BLaER1 treated with 17β-estradiol and CSF1 and Interleukin-3, amounts not matched to agents 10 nM and 100 nM (cell line): Measurements from ENCODE around the gene LOXL4.

Experiments used
- H3K27ac ChIP-seq, 11 experiments: shearing (Covaris generic); formaldehyde crosslinking; 2 replicates each; pipeline ENCODE4 v1.8.1; 2022
- H3K27me3 ChIP-seq, 11 experiments: shearing (Covaris generic); formaldehyde crosslinking; 2 replicates each; pipeline ENCODE4 v1.8.1; 2022
- H3K36me3 ChIP-seq, 11 experiments: shearing (Covaris generic); formaldehyde crosslinking; 2 replicates each; pipeline ENCODE4 v1.8.1; 2022
- H3K4me1 ChIP-seq, 10 experiments: shearing (Covaris generic); formaldehyde crosslinking; 2 replicates each; pipeline ENCODE4 v1.8.1; 2022
- H3K4me2 ChIP-seq, 11 experiments: shearing (Covaris generic); formaldehyde crosslinking; 2 replicates each; pipeline ENCODE4 v1.8.1; 2022
- H3K4me3 ChIP-seq, 10 experiments: shearing (Covaris generic); formaldehyde crosslinking; 2 replicates each; pipeline ENCODE4 v1.8.1; 2022
- H3K9ac ChIP-seq, 11 experiments: shearing (Covaris generic); formaldehyde crosslinking; 2 replicates each; pipeline ENCODE4 v1.8.1; 2022
- H3K9me3 ChIP-seq, 11 experiments: shearing (Covaris generic); formaldehyde crosslinking; replicated peaks in 1 of 11; 2 replicates each; pipeline ENCODE4 v1.8.1; 2022
- H4K20me1 ChIP-seq, 11 experiments: shearing (Covaris generic); formaldehyde crosslinking; 2 replicates each; pipeline ENCODE4 v1.8.1; 2022
- Cebpa-rat ChIP-seq, 11 experiments: shearing (Covaris generic); IDR thresholded peaks; 2 replicates each; pipeline ENCODE4 v1.8.1; 2022

Gene LOXL4

GRCh38 chr10:98287321-98287720 lies 19.3 kb upstream of the LOXL4 start:
- Histone ChIP-seq H3K36me3 (no peaks in the 10 kb centered on the region), H3K27ac (no peak overlapping the region), H3K4me2 (no peak overlapping the region), H4K20me1 (no peaks in the 10 kb centered on the region), H3K9me3 (peaks cover 0 to under 1% (median 0%) of the 10 kb centered on the region in 11 experiments; a peak in 1 of 22 replicates), H3K9ac (no peak overlapping the region), H3K4me3 (no peak overlapping the region), H3K4me1 (0 out of 20 replicates have a peak, but pooled peaks cover 0 to 1% (median 0%) of the 10 kb centered on the region in 10 experiments), H3K27me3 (no peaks in the 10 kb centered on the region)
- TF ChIP-seq Cebpa-rat (IDR thresholded peaks at IDR 0.05): no peak

- no peak for TF ChIP-seq Cebpa-rat (IDR thresholded peaks at IDR 0.05)
- no peaks in the 10 kb centered on the region for H4K20me1 ChIP-seq
- H3K4me2 ChIP-seq: no peak overlapping the region
- H3K27ac ChIP-seq: no peak overlapping the region
- H3K9me3 ChIP-seq: peaks cover 0 to 10% (median 4%) of the 10 kb centered on the region in 11 experiments; a peak in 5 of 22 replicates
- H3K27me3 ChIP-seq: no peaks in the 10 kb centered on the region
- no peaks in the 10 kb centered on the region for H3K4me1 ChIP-seq
- no peak overlapping the region for H3K4me3 ChIP-seq
- no peaks in the 10 kb centered on the region for H3K36me3 ChIP-seq
- no peak overlapping the region for H3K9ac ChIP-seq
Measured at GRCh38 chr10:98286419-98286818, 18.4 kb upstream of the LOXL4 start.

- H3K27ac ChIP-seq: no peak overlapping the region
- peaks cover 0 to 16% (median 4%) of the 10 kb centered on the region in 11 experiments; a peak in 5 of 22 replicates for H3K9me3 ChIP-seq
- H3K27me3 ChIP-seq: no peaks in the 10 kb centered on the region
- H3K4me2 ChIP-seq: no peak overlapping the region
- no peaks in the 10 kb centered on the region for H4K20me1 ChIP-seq
- no peaks in the 10 kb centered on the region for H3K4me1 ChIP-seq
- TF ChIP-seq Cebpa-rat (IDR thresholded peaks at IDR 0.05): no peak
- no peaks in the 10 kb centered on the region for H3K36me3 ChIP-seq
- H3K4me3 ChIP-seq: no peak overlapping the region
- no peak overlapping the region for H3K9ac ChIP-seq
Measured at GRCh38 chr10:98285416-98285815, 17.4 kb upstream of the LOXL4 start.

GRCh38 chr10:98276311-98276710 lies 8.3 kb upstream of the LOXL4 start:
- Histone ChIP-seq H4K20me1 (no peaks in the 10 kb centered on the region), H3K27me3 (no peaks in the 10 kb centered on the region), H3K4me2 (no peak overlapping the region), H3K9me3 (peaks cover 0 to 5% (median 0%) of the 10 kb centered on the region in 11 experiments; a peak in 1 of 22 replicates), H3K27ac (no peak overlapping the region), H3K4me3 (no peak overlapping the region), H3K36me3 (no peaks in the 10 kb centered on the region), H3K9ac (no peak overlapping the region), H3K4me1 (peaks cover 0 to 18% (median 9%) of the 10 kb centered on the region in 10 experiments; a peak in 10 of 20 replicates)
- no peak for TF ChIP-seq Cebpa-rat (IDR thresholded peaks at IDR 0.05)

- Histone ChIP-seq H4K20me1 (peaks cover 0 to 5% (median 0%) of the 10 kb centered on the region in 11 experiments; a peak in 1 of 22 replicates), H3K36me3 (no peaks in the 10 kb centered on the region), H3K27ac (no peak overlapping the region), H3K9ac (no peak overlapping the region), H3K9me3 (no peaks in the 10 kb centered on the region), H3K4me3 (no peak overlapping the region), H3K4me1 (peaks cover 0 to 32% (median 25%) of the 10 kb centered on the region in 10 experiments; a peak in 16 of 20 replicates), H3K27me3 (peaks cover 0 to 11% (median 0%) of the 10 kb centered on the region in 11 experiments; a peak in 4 of 22 replicates), H3K4me2 (no peak overlapping the region)
- TF ChIP-seq Cebpa-rat (IDR thresholded peaks at IDR 0.05): no peak
Measured at GRCh38 chr10:98274562-98274961, 6.6 kb upstream of the LOXL4 start.

GRCh38 chr10:98273057-98273850 lies 5.3 kb upstream of the LOXL4 start:
- Histone ChIP-seq H3K4me3 (no peak overlapping the region), H3K4me2 (peak overlapping the region in 5 of 11 experiments; percentile 5 to 34 (median 21); a peak in 6 of 22 replicates), H3K27me3 (peaks cover 0 to 22% (median 0%) of the 10 kb centered on the region in 11 experiments; a peak in 4 of 22 replicates), H3K36me3 (no peaks in the 10 kb centered on the region), H4K20me1 (peaks cover 0 to 5% (median 0%) of the 10 kb centered on the region in 11 experiments; a peak in 1 of 22 replicates), H3K9me3 (no peaks in the 10 kb centered on the region), H3K27ac (no peak overlapping the region), H3K4me1 (peaks cover 0 to 45% (median 37%) of the 10 kb centered on the region in 10 experiments; a peak in 16 of 20 replicates), H3K9ac (no peak overlapping the region)
- no peak for TF ChIP-seq Cebpa-rat (IDR thresholded peaks at IDR 0.05)

- Histone ChIP-seq H3K4me1 (peaks cover 0 to 49% (median 42%) of the 10 kb centered on the region in 10 experiments; a peak in 18 of 20 replicates), H3K36me3 (no peaks in the 10 kb centered on the region), H3K4me2 (peak overlapping the region in 6 of 11 experiments; percentile 5 to 34 (median 16); a peak in 7 of 22 replicates), H4K20me1 (peaks cover 0 to 5% (median 0%) of the 10 kb centered on the region in 11 experiments; a peak in 1 of 22 replicates), H3K27ac (no peak overlapping the region), H3K9me3 (no peaks in the 10 kb centered on the region), H3K9ac (no peak overlapping the region), H3K27me3 (peaks cover 0 to 26% (median 0%) of the 10 kb centered on the region in 11 experiments; a peak in 6 of 22 replicates), H3K4me3 (no peak overlapping the region)
- no peak for TF ChIP-seq Cebpa-rat (IDR thresholded peaks at IDR 0.05)
Measured at GRCh38 chr10:98272656-98273055, 4.7 kb upstream of the LOXL4 start.

GRCh38 chr10:98272245-98272644 lies 4.3 kb upstream of the LOXL4 start:
- no peak overlapping the region for H3K27ac ChIP-seq

GRCh38 chr10:98270786-98271185 lies 2.8 kb upstream of the LOXL4 start:
- no peak for TF ChIP-seq Cebpa-rat (IDR thresholded peaks at IDR 0.05)
- Histone ChIP-seq H3K4me2 (peak overlapping the region in 8 of 11 experiments; percentile 70 to 95 (median 87); a peak in 15 of 22 replicates), H3K4me1 (peaks cover 0 to 67% (median 60%) of the 10 kb centered on the region in 10 experiments; a peak in 19 of 20 replicates), H3K9me3 (no peaks in the 10 kb centered on the region), H3K4me3 (no peak overlapping the region), H3K9ac (peak overlapping the region in 1 of 11 experiments; percentile 4; a peak in 1 of 22 replicates), H3K36me3 (no peaks in the 10 kb centered on the region), H3K27ac (no peak overlapping the region), H4K20me1 (peaks cover 0 to 5% (median 0%) of the 10 kb centered on the region in 11 experiments; a peak in 1 of 22 replicates), H3K27me3 (peaks cover 0 to 32% (median 0%) of the 10 kb centered on the region in 11 experiments; a peak in 6 of 22 replicates)

More at GRCh38 chr10:98272245-98272644, 4.3 kb upstream of the LOXL4 start:
- no peak for TF ChIP-seq Cebpa-rat (IDR thresholded peaks at IDR 0.05)
- Histone ChIP-seq H3K9me3 (no peaks in the 10 kb centered on the region), H3K4me2 (peak overlapping the region in 4 of 11 experiments; percentile 7 to 25 (median 16); a peak in 5 of 22 replicates), H3K36me3 (no peaks in the 10 kb centered on the region), H3K9ac (no peak overlapping the region), H3K4me3 (no peak overlapping the region), H4K20me1 (peaks cover 0 to 5% (median 0%) of the 10 kb centered on the region in 11 experiments; a peak in 1 of 22 replicates), H3K4me1 (peaks cover 0 to 53% (median 45%) of the 10 kb centered on the region in 10 experiments; a peak in 18 of 20 replicates), H3K27me3 (peaks cover 0 to 30% (median 0%) of the 10 kb centered on the region in 11 experiments; a peak in 6 of 22 replicates)
